AG09319 (cell line): ENCODE measurements around the gene TMEM120A.

Experiments
- DNase-seq: peaks from one replicate; pipeline ENCODE4 v3.0.0-alpha.2; 2010; ENCODE audit warnings: low read depth; ENCODE audit errors: extremely low read depth
- CTCF ChIP-seq: IDR thresholded peaks from 2 replicates; pipeline ENCODE4 v1.5.1; 2011; ENCODE audit warnings: low read depth, mild to moderate bottlenecking, inconsistent platforms, low read length, moderate library complexity

TMEM120A gene

GRCh38 chr7:76002822-76003221, 8.4 kb upstream of the TMEM120A start:
- TF ChIP-seq CTCF: no peak
- DNase-seq: no peak

DNA sequence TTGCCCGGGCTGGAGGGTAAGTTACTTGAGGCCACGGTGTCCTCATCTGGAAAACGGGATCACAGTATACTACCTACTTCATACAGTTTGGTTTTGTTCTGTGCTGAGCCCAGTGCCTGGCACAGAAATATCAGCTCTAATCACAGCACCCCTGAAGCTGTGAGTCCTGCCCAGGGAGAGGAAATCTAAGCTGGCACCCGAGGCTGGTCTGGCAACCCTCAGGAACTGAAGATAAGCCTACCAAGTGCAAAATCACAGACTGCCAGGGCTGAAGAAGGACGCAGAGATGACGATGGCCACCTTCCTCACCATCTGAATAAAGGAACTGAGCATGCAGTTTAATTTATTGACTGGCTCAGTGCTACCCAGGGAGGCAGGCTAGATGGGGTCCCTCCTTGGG, 7.7 kb upstream of the TMEM120A start:
- TF ChIP-seq CTCF: no peak
- DNase-seq: no peak

DNA sequence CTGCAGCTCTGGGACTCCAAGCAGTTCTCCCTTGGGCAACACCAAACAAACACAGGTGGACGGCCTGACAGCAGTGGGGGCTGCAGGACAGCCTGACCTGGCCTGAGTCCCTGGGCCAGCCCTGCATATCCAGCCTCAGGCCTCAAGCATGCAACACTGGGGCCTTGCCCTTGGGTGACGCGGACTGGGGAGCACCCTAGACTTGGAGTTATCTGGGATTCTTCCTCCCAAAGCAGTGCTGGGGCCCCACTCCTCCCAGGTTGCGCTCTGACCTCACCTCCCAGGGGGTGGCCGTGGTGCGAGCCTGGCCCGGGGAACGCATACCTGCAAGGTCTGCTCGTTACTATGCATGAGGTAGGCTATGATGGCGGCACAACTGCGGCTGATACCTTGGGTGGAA, 6.2 kb upstream of the TMEM120A start:
- TF ChIP-seq CTCF: no peak
- no peak for DNase-seq

GRCh38 chr7:75998038-75998437, 3.6 kb upstream of the TMEM120A start:
- DNase-seq: no peak
- TF ChIP-seq CTCF: no peak

DNA sequence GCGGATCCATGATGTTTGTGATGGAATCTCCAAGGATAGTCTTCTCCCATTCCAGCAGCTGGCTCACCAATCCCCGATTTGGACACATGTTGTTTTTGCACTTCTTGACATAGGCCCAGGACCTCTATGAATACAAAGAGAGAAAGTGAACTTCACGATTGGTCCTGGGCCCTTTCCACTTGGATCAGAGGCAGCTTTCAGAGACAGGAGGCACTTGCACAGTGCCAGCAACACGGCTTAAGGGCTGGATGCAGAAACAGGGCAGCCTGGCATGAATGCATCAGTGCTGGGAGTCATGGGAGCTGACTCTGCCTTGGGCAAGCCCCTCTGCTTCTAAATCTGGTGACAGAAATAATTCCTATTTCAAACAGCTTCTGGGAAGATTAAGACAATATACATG, 2.1 kb upstream of the TMEM120A start:
- DNase-seq: no peak
- TF ChIP-seq CTCF: no peak

GRCh38 chr7:75995996-75996395, 1.6 kb upstream of the TMEM120A start:
- no peak for DNase-seq
- no peak for TF ChIP-seq CTCF

DNA sequence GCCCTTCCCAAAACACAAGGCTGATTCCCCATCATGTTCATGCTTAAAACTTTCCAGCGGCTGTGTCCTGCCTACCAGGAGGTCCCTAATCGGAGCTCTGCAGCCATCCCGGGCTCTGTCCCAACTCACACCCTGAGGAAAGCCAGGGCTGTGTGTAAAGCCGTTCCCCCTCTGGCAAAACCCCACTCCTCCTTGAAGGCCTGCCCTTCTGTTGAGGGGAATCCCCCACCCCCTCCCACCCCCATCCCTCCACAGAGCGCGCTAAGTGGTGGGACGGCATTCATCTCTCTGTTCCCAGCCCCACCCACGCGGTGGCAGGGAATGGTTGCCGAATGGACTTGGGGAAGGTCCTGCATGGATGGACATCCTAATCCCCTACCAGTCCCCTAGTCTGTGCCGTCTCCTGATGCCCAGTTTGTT, 667 bp upstream of the TMEM120A start:
- no peak for DNase-seq
- no peak for TF ChIP-seq CTCF
